Vagina (tissue), 2 donors: Measurements from ENCODE around the gene ALDH9A1.

Experiments
- POLR2A ChIP-seq, 2 donors: fragments of 450-650 bp; IDR thresholded peaks; one replicate each; pipeline ENCODE4 v1.6.1; 2017; ENCODE audit warnings: antibody characterized with exemption in 2 of 2, mild to moderate bottlenecking in 2 of 2, moderate library complexity in 2 of 2
- TF ChIP-seq, protein P1 (sequence below), 3 experiments: fragments of 450-650 bp in 2 of 3; fragments of 200-600 bp in 1 of 3; sonication (generic) in 1 of 3; IDR thresholded peaks; one replicate each; pipeline ENCODE4 v1.5.1; 2017 to 2019; ENCODE audit warnings: antibody characterized with exemption in 3 of 3, mild to moderate bottlenecking in 2 of 3, moderate library complexity in 2 of 3

DNA sequence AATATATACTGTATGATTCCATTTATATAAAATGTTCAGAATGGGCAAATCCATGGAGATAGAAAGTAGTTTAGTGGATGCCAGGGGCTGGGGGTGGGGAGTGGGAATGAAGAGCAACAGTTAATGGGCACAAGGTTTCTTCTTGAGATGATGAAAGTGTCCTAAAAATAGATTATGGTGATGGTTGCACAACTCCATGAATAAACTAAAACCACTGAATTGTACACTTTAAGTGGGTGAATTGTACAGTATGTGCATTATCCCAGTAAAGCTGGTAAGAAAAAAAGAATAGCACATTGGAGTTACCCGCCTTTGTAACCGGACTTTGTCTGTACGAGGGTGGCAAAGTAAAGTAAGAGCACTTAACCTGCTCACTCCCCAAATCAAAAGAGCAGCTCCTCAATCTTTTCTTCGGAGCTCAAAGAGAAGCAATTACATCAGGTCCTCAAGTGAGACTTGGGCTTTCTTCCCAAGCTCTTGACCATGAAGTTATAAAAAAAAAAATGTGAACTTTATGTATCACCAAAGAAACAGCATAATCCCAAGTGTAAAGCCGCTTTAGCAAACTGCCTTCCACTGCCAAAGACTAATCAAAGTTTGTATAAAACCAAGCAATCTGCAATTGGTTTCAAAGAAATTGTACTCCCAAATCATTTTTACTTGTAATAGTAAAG lies 32.1 kb downstream of the ALDH9A1 start:
- TF ChIP-seq, protein P1, sequence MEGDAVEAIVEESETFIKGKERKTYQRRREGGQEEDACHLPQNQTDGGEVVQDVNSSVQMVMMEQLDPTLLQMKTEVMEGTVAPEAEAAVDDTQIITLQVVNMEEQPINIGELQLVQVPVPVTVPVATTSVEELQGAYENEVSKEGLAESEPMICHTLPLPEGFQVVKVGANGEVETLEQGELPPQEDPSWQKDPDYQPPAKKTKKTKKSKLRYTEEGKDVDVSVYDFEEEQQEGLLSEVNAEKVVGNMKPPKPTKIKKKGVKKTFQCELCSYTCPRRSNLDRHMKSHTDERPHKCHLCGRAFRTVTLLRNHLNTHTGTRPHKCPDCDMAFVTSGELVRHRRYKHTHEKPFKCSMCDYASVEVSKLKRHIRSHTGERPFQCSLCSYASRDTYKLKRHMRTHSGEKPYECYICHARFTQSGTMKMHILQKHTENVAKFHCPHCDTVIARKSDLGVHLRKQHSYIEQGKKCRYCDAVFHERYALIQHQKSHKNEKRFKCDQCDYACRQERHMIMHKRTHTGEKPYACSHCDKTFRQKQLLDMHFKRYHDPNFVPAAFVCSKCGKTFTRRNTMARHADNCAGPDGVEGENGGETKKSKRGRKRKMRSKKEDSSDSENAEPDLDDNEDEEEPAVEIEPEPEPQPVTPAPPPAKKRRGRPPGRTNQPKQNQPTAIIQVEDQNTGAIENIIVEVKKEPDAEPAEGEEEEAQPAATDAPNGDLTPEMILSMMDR (IDR thresholded peaks at IDR 0.05) = no peak
- no peak for TF ChIP-seq POLR2A (IDR thresholded peaks at IDR 0.05)
